ENCODE results near the gene AIDA. TPM values are rescaled to one million over a fixed set of nuclear protein-coding genes. Genes with fewer than 3 reads are reported as not detected.

AIDA gene
- total and polyA plus RNA-seq, 2 donors (not counting 1 experiment from before 2014, with no cell fraction given), result 41.7 to 77.7 TPM

DNA sequence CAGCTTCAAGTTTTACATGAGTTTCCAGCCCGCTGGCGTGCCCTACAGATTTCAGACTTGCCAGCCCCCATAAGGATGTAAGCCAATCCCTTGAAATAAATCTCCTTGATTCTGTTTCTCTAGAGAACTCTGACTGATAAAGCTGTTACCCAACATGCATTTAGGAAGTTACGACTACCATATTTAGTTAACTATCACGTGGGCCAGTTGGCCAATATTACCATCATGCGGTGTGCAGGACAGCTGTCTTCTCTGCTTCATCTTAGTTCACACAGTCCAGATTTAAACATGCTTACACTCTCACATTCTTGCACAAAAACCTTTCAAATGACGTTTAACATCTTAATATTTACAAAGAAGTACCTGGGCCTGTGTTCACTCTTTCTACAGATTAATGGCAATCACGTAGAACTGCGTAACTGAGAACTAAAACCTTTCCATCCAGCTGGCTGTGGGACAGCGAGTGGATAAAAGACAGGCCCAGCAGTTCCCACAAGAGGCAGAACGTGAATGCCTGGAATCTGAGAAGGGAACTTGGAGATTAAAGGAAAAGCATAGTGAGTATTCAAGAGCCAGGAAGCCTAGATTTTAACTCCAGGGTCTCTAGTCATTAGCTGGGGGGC, 45.5 kb upstream of the AIDA start:
- no peaks in the 10 kb centered on the region for H3K27me3 ChIP-seq (replicated peaks in 1 of 4; ENCODE audit: control extremely low read depth in 1 of 4, control insufficient read depth in 3 of 4, insufficient read depth in 4 of 4, low read length in 3 of 4)
- ChIA-PET POLR2A (interaction anchor here (0.6 kb wide), 1 partner anchor 1700 kb away, joined by 6 read pairs; no protein-coding TSS in a partner anchor), CTCF (interaction anchor here (0.5 to 1.9 kb wide), 5 partner anchors 10 to 324 kb away, joined by 3 to 5 read pairs (median 4); no protein-coding TSS in a partner anchor)
- H4K20me1 ChIP-seq (ENCODE audit: control insufficient read depth, insufficient read depth, low read length, poor library complexity, severe bottlenecking), result no peaks in the 10 kb centered on the region
- ATAC-seq (ENCODE audit: low read depth) (no peak), DNase-seq (no peak)
- H3K27me3 Mint-ChIP-seq, result no peaks in the 10 kb centered on the region
- H3K4me1 ChIP-seq (ENCODE audit: control insufficient read depth in 2 of 2, insufficient read depth in 2 of 2, low read length in 2 of 2), result peaks cover 24 to 26% of the 10 kb centered on the region in 2 donors
- peaks cover 0 to 2% of the 10 kb centered on the region in 2 experiments for H3K36me3 ChIP-seq (replicated peaks in 1 of 2; ENCODE audit: control extremely low read depth in 1 of 2, control insufficient read depth in 1 of 2, extremely low read depth in 1 of 2, insufficient read depth in 2 of 2, low read length in 1 of 2)
- H3K9ac ChIP-seq (ENCODE audit: low read length), result no peak overlapping the region
- H3K27ac Mint-ChIP-seq, result no peak overlapping the region
- intact Hi-C loops (cut with micrococcal nuclease), result no loop called here
- H3K9me3 ChIP-seq (ENCODE audit: control extremely low read depth in 1 of 3, control insufficient read depth in 2 of 3, insufficient read depth in 1 of 3, low read length in 2 of 3), result peaks cover 0 to 3% (median 0%) of the 10 kb centered on the region in 3 donors
- peaks cover 28% of the 10 kb centered on the region for H3K4me1 Mint-ChIP-seq
- H3K27ac ChIP-seq (ENCODE audit: low read length in 2 of 2), result no peak overlapping the region
- no peak overlapping the region for H3K4me2 ChIP-seq (replicated peaks; ENCODE audit: low read depth, low read length, poor library complexity, severe bottlenecking)
- H2AFZ ChIP-seq (ENCODE audit: insufficient read depth, low read depth, low read length, poor library complexity, severe bottlenecking), result no peak overlapping the region
- no peak overlapping the region for H3K4me3 Mint-ChIP-seq
- no peak overlapping the region for H3K4me3 ChIP-seq (ENCODE audit: control extremely low read depth in 1 of 5, extremely low read depth in 1 of 5, insufficient read depth in 1 of 5, low read depth in 2 of 5, low read length in 4 of 5)
- WGBS (ENCODE audit: insufficient coverage), result 99% methylated on average over 10 of the region's 10 CpGs
- no peak for TF ChIP-seq EZH2 (IDR thresholded peaks at IDR 0.05; ENCODE audit: borderline replicate concordance, insufficient read depth, low read depth, low read length, poor library complexity, severe bottlenecking)
- TF ChIP-seq, protein P1, sequence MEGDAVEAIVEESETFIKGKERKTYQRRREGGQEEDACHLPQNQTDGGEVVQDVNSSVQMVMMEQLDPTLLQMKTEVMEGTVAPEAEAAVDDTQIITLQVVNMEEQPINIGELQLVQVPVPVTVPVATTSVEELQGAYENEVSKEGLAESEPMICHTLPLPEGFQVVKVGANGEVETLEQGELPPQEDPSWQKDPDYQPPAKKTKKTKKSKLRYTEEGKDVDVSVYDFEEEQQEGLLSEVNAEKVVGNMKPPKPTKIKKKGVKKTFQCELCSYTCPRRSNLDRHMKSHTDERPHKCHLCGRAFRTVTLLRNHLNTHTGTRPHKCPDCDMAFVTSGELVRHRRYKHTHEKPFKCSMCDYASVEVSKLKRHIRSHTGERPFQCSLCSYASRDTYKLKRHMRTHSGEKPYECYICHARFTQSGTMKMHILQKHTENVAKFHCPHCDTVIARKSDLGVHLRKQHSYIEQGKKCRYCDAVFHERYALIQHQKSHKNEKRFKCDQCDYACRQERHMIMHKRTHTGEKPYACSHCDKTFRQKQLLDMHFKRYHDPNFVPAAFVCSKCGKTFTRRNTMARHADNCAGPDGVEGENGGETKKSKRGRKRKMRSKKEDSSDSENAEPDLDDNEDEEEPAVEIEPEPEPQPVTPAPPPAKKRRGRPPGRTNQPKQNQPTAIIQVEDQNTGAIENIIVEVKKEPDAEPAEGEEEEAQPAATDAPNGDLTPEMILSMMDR (IDR thresholded peaks at IDR 0.05), result no peak
- H3K9me3 Mint-ChIP-seq (ENCODE audit: insufficient read depth), result no peaks in the 10 kb centered on the region
- H3K79me2 ChIP-seq (ENCODE audit: control insufficient read depth, insufficient read depth, low read length), result peaks cover 5% of the 10 kb centered on the region
